HEK293 (cell line): ENCODE measurements around the gene SH3GLB1.
A peak's percentile ranks its signal among the peaks of the same experiment; 100 is the strongest.

Experiments used
- CTCF ChIA-PET: fragments of 350-600 bp; formaldehyde crosslinking; extraction: SDS; loops from one replicate; lab custom pipeline; 2021; ENCODE audit warnings: antibody characterized with exemption; lab: Yijun Ruan, JAX
- POLR2A ChIA-PET: fragments of 300-600 bp; formaldehyde crosslinking; extraction: SDS; loops from one replicate; lab custom pipeline; 2020; ENCODE audit warnings: antibody characterized with exemption, inconsistent platforms; lab: Yijun Ruan, JAX
- H3K27ac ChIP-seq: fragments of 200-500 bp; sonication (Bioruptor generic); 2 replicates; pipeline ENCODE4 v1.5.1; 2014; ENCODE audit warnings: low read depth, low read length, control low read depth, inconsistent platforms; ENCODE audit errors: extremely low read depth
- H3K36me3 ChIP-seq, 2 experiments: fragments of 200-500 bp in 1 of 2; sonication (Bioruptor generic) in 1 of 2; 1 replicate in 1 of 2; 2 replicates in 1 of 2; pipeline ENCODE4 v1.5.1; 2014 to 2017; ENCODE audit warnings: inconsistent platforms in 2 of 2, low read length in 2 of 2; ENCODE audit not compliant: control insufficient read depth in 2 of 2, insufficient read depth in 1 of 2
- H3K4me1 ChIP-seq: fragments of 200-500 bp; sonication (Bioruptor generic); 2 replicates; pipeline ENCODE4 v1.5.1; 2014; ENCODE audit warnings: mild to moderate bottlenecking, low read length, inconsistent platforms; ENCODE audit not compliant: control insufficient read depth, insufficient read depth
- H3K4me3 ChIP-seq: 2 replicates; pipeline ENCODE4 v1.5.1; 2011; ENCODE audit warnings: low read depth, mild to moderate bottlenecking, control low read depth, low read length, moderate library complexity
- H3K9me3 ChIP-seq: fragments of 200-500 bp; sonication (Bioruptor generic); 2 replicates; pipeline ENCODE4 v1.5.1; 2014; ENCODE audit warnings: low read depth, low read length, inconsistent platforms; ENCODE audit not compliant: control insufficient read depth, insufficient read depth
- SCRT2 ChIP-seq: fragments of 450-650 bp; formaldehyde crosslinking; IDR thresholded peaks from 2 replicates; pipeline ENCODE4 v1.5.1; 2016; ENCODE audit warnings: missing biosample characterization, missing genetic modification characterization
- TCF7L2 ChIP-seq: IDR thresholded peaks from 2 replicates; pipeline ENCODE4 v1.6.1; 2011; ENCODE audit warnings: low read depth, mild to moderate bottlenecking, inconsistent platforms, low read length, moderate library complexity, borderline replicate concordance
- YY2 ChIP-seq: fragments of 450-650 bp; formaldehyde crosslinking; IDR thresholded peaks from 2 replicates; pipeline ENCODE4 v1.5.1; 2016; ENCODE audit warnings: missing biosample characterization, missing genetic modification characterization
- ZBTB1 ChIP-seq: fragments of 450-650 bp; formaldehyde crosslinking; IDR thresholded peaks from 2 replicates; pipeline ENCODE4 v1.5.1; 2016; ENCODE audit warnings: missing biosample characterization, missing genetic modification characterization
- ZBTB21 ChIP-seq: fragments of 450-650 bp; formaldehyde crosslinking; IDR thresholded peaks from 2 replicates; pipeline ENCODE4 v1.5.1; 2017; ENCODE audit warnings: missing biosample characterization, missing genetic modification characterization
- ZEB2 ChIP-seq: fragments of 450-650 bp; formaldehyde crosslinking; IDR thresholded peaks from 2 replicates; pipeline ENCODE4 v1.5.1; 2016; ENCODE audit warnings: missing biosample characterization, missing genetic modification characterization
- ZIC2 ChIP-seq: fragments of 450-650 bp; formaldehyde crosslinking; IDR thresholded peaks from 2 replicates; pipeline ENCODE4 v1.5.1; 2016; ENCODE audit warnings: missing biosample characterization, missing genetic modification characterization
- ZNF114 ChIP-seq: fragments of 450-650 bp; formaldehyde crosslinking; IDR thresholded peaks from 2 replicates; pipeline ENCODE4 v1.5.0; 2017; ENCODE audit warnings: missing biosample characterization, missing genetic modification characterization
- ZNF132 ChIP-seq: fragments of 450-650 bp; formaldehyde crosslinking; IDR thresholded peaks from 2 replicates; pipeline ENCODE4 v1.5.1; 2017; ENCODE audit warnings: missing biosample characterization, missing genetic modification characterization, borderline replicate concordance
- ZNF146 ChIP-seq: fragments of 450-650 bp; formaldehyde crosslinking; IDR thresholded peaks from 2 replicates; pipeline ENCODE4 v1.5.1; 2016; ENCODE audit warnings: missing biosample characterization, missing genetic modification characterization
- ZNF174 ChIP-seq: fragments of 450-650 bp; formaldehyde crosslinking; IDR thresholded peaks from 2 replicates; pipeline ENCODE4 v1.5.0; 2017; ENCODE audit warnings: missing biosample characterization, mild to moderate bottlenecking, missing genetic modification characterization
- ZNF19 ChIP-seq: fragments of 450-650 bp; formaldehyde crosslinking; IDR thresholded peaks from 2 replicates; pipeline ENCODE4; 2016; ENCODE audit warnings: missing biosample characterization, missing genetic modification characterization, low read depth
- ZNF341 ChIP-seq: fragments of 450-650 bp; formaldehyde crosslinking; IDR thresholded peaks from 2 replicates; pipeline ENCODE4; 2016; ENCODE audit warnings: low read depth, missing biosample characterization, missing genetic modification characterization
- ZNF514 ChIP-seq: fragments of 450-650 bp; formaldehyde crosslinking; IDR thresholded peaks from 2 replicates; pipeline ENCODE4 v1.5.1; 2016; ENCODE audit warnings: missing biosample characterization, missing genetic modification characterization
- ZNF585B ChIP-seq: fragments of 450-650 bp; formaldehyde crosslinking; IDR thresholded peaks from 2 replicates; pipeline ENCODE4 v1.5.1; 2016; ENCODE audit warnings: missing biosample characterization, missing genetic modification characterization
- ZNF621 ChIP-seq: fragments of 450-650 bp; formaldehyde crosslinking; IDR thresholded peaks from 2 replicates; pipeline ENCODE4 v1.5.1; 2017; ENCODE audit warnings: missing biosample characterization, missing genetic modification characterization
- TF ChIP-seq, protein P1 (sequence below): fragments of 450-650 bp; formaldehyde crosslinking; IDR thresholded peaks from 2 replicates; pipeline ENCODE4 v1.5.1; 2016; ENCODE audit warnings: missing biosample characterization, missing genetic modification characterization
- TF ChIP-seq, protein P2 (sequence below): fragments of 450-650 bp; formaldehyde crosslinking; IDR thresholded peaks from 2 replicates; pipeline ENCODE4 v1.5.1; 2017; ENCODE audit warnings: missing biosample characterization, missing genetic modification characterization
- TF ChIP-seq, protein P3 (sequence below): fragments of 450-650 bp; formaldehyde crosslinking; IDR thresholded peaks from 2 replicates; pipeline ENCODE4 v1.5.1; 2017; ENCODE audit warnings: missing biosample characterization, missing genetic modification characterization

The SH3GLB1 gene

DNA sequence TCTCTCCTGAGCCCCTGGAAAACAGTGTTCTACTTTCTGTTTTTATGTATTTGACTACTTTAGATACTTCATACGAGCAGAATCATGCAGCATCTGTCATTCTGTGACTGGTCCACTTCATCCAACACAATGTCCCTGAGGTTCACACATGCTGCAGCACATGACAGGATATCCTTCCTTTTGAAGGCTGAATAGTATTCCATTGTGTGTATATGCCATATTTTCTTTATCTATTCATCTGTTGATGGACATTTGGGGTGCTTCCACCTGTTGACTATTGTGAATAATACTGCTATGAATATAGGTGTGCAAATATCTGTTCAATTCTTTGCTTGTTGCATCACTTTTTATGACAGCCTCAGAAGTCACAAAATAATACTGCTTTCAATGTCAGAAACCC lies 55.8 kb downstream of the SH3GLB1 start:
- H3K9me3 ChIP-seq = no peaks in the 10 kb centered on the region
- no peak overlapping the region for H3K27ac ChIP-seq
- ChIA-PET CTCF (no interaction called here), POLR2A (no interaction called here)
- no peak overlapping the region for H3K4me3 ChIP-seq
- no peaks in the 10 kb centered on the region for H3K36me3 ChIP-seq
- TF ChIP-seq ZNF146 = peak; percentile 72
- peak; percentile 72; the same call in 1 of the 2 replicates for TF ChIP-seq SCRT2 (tag by site-specific recombination)
- TF ChIP-seq, protein P1, sequence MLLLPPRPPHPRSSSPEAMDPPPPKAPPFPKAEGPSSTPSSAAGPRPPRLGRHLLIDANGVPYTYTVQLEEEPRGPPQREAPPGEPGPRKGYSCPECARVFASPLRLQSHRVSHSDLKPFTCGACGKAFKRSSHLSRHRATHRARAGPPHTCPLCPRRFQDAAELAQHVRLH (tag by site-specific recombination) = peak; percentile 53; the same call in 1 of the 2 replicates
- no peak for TF ChIP-seq ZNF132 (tag by site-specific recombination)
- H3K4me1 ChIP-seq = peaks cover 13% of the 10 kb centered on the region

DNA sequence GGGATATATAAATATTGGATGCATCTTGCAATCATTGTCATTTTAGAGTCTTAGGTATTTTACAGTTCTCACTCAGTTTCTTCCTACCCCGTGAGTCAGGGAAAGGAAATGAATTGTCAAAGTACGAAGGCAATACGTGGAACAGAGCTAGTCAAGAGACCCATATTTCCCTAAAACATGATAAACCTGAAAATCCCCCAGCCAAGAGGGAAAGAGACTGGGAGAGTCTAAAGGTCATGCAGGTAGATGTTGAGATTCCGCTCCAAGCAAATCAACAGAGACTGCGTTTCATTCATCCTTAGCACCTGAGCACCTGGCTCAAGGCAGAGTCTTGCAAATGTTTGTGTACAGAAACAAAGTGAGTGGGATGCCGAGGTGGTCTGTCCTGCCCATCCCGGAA lies 58.0 kb downstream of the SH3GLB1 start:
- H3K9me3 ChIP-seq = no peaks in the 10 kb centered on the region
- TF ChIP-seq, protein P2, sequence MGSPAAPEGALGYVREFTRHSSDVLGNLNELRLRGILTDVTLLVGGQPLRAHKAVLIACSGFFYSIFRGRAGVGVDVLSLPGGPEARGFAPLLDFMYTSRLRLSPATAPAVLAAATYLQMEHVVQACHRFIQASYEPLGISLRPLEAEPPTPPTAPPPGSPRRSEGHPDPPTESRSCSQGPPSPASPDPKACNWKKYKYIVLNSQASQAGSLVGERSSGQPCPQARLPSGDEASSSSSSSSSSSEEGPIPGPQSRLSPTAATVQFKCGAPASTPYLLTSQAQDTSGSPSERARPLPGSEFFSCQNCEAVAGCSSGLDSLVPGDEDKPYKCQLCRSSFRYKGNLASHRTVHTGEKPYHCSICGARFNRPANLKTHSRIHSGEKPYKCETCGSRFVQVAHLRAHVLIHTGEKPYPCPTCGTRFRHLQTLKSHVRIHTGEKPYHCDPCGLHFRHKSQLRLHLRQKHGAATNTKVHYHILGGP = no peak
- TF ChIP-seq ZNF174 (tag by site-specific recombination) (no peak), ZNF621 (tag by site-specific recombination) (no peak), YY2 (no peak), ZNF114 (no peak)
- no peak overlapping the region for H3K4me3 ChIP-seq
- H3K36me3 ChIP-seq = no peaks in the 10 kb centered on the region
- ChIA-PET POLR2A (no interaction called here), CTCF (interaction anchor here (0.5 to 1.5 kb wide), 2 partner anchors 9 to 37 kb away, joined by 3 to 6 read pairs; no protein-coding TSS in a partner anchor)
- 0 out of 2 replicates have a peak, but pooled peaks cover 4% of the 10 kb centered on the region for H3K4me1 ChIP-seq
- H3K27ac ChIP-seq = no peak overlapping the region

DNA sequence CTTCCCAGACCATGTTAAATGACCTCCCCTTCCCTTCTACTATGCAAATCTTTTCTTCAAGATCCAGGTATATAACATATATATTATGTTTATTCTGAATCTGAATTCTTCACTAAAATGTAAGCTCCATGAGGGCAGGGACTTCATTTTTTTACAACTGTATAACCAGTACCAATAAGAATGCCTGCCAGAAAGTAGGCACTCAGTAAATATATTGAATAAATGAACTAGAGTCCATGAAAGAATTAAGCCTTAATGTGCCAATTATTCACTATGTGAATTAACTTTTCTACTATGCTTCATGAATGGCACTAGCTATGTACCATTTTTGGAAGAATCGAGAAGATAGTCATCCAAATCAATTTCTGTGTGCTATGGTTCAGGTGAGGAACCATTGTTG lies 60.1 kb downstream of the SH3GLB1 start:
- H3K27ac ChIP-seq = no peak overlapping the region
- POLR2A ChIA-PET = interaction anchor here (0.5 to 1.0 kb wide), 2 partner anchors 10 to 895 kb away, joined by 3 to 12 read pairs; no protein-coding TSS in a partner anchor
- no peaks in the 10 kb centered on the region for H3K4me1 ChIP-seq
- no peak overlapping the region for H3K4me3 ChIP-seq
- CTCF ChIA-PET = interaction anchor here (1.0 kb wide), 1 partner anchor 9 kb away, joined by 3 read pairs; no protein-coding TSS in a partner anchor
- TF ChIP-seq ZNF341 (tag by site-specific recombination) = no peak
- TF ChIP-seq TCF7L2 = no peak
- TF ChIP-seq, protein P2 = no peak
- TF ChIP-seq, protein P3, sequence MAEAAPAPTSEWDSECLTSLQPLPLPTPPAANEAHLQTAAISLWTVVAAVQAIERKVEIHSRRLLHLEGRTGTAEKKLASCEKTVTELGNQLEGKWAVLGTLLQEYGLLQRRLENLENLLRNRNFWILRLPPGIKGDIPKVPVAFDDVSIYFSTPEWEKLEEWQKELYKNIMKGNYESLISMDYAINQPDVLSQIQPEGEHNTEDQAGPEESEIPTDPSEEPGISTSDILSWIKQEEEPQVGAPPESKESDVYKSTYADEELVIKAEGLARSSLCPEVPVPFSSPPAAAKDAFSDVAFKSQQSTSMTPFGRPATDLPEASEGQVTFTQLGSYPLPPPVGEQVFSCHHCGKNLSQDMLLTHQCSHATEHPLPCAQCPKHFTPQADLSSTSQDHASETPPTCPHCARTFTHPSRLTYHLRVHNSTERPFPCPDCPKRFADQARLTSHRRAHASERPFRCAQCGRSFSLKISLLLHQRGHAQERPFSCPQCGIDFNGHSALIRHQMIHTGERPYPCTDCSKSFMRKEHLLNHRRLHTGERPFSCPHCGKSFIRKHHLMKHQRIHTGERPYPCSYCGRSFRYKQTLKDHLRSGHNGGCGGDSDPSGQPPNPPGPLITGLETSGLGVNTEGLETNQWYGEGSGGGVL (tag by site-specific recombination) = no peak
- TF ChIP-seq ZEB2 (tag by site-specific recombination) = no peak
- TF ChIP-seq ZBTB21 = no peak
- TF ChIP-seq ZNF514 = no peak
- no peak for TF ChIP-seq ZIC2
- TF ChIP-seq ZNF19 (tag by site-specific recombination) = no peak
- TF ChIP-seq ZBTB1 (tag by site-specific recombination) = no peak
- TF ChIP-seq ZNF585B (tag by site-specific recombination) = no peak
- TF ChIP-seq, all 188 proteins: peak for 0
- H3K9me3 ChIP-seq = no peaks in the 10 kb centered on the region
- H3K36me3 ChIP-seq = no peaks in the 10 kb centered on the region
